COLO668 (cell line): ENCODE measurements around the gene CDH13.
A peak's percentile ranks its signal among the peaks of the same experiment; 100 is the strongest.

Source experiments
- DNase-seq: peaks from one replicate; lab custom pipeline; 2025; ENCODE audit not compliant: unreplicated experiment; lab: John Stamatoyannopoulos, UW

Gene CDH13

GRCh38 chr16:83100679-83101078, 473.9 kb downstream of the CDH13 start:
- no peak for DNase-seq

GRCh38 chr16:83102336-83102735, 475.6 kb downstream of the CDH13 start:
- no peak for DNase-seq

- no peak for DNase-seq
These were observed 478.7 kb downstream of the CDH13 start for GRCh38 chr16:83105279-83106077.

GRCh38 chr16:83109490-83110125, 482.8 kb downstream of the CDH13 start:
- DNase-seq: no peak

- DNase-seq: no peak
These were observed 483.5 kb downstream of the CDH13 start for GRCh38 chr16:83110269-83110668.

GRCh38 chr16:83113317-83113716, 486.5 kb downstream of the CDH13 start:
- peak; percentile 12 for DNase-seq

- DNase-seq: no peak
These were observed 487.0 kb downstream of the CDH13 start for GRCh38 chr16:83113811-83114210.

- no peak for DNase-seq
These were observed 488.9 kb downstream of the CDH13 start for GRCh38 chr16:83115491-83116232.

- DNase-seq: no peak
These were observed 489.6 kb downstream of the CDH13 start for GRCh38 chr16:83116274-83116892.

- DNase-seq: no peak
These were observed 491.0 kb downstream of the CDH13 start for GRCh38 chr16:83117810-83118209.

- no peak for DNase-seq
These were observed 491.6 kb downstream of the CDH13 start for GRCh38 chr16:83118365-83118764.

GRCh38 chr16:83125999-83126568, 499.3 kb downstream of the CDH13 start:
- DNase-seq: no peak

- no peak for DNase-seq
These were observed 501.3 kb downstream of the CDH13 start for GRCh38 chr16:83128041-83128440.

GRCh38 chr16:83130039-83130438, 503.3 kb downstream of the CDH13 start:
- DNase-seq: no peak

- no peak for DNase-seq
These were observed 507.9 kb downstream of the CDH13 start for GRCh38 chr16:83134638-83135037.

- no peak for DNase-seq
These were observed 509.6 kb downstream of the CDH13 start for GRCh38 chr16:83136419-83136818.

GRCh38 chr16:83136924-83137323, 510.2 kb downstream of the CDH13 start:
- no peak for DNase-seq

- no peak for DNase-seq
These were observed 510.6 kb downstream of the CDH13 start for GRCh38 chr16:83137326-83137781.

GRCh38 chr16:83137894-83138293, 511.1 kb downstream of the CDH13 start:
- no peak for DNase-seq

- DNase-seq: no peak
These were observed 511.7 kb downstream of the CDH13 start for GRCh38 chr16:83138512-83138911.
